RWPE1 (cell line): Measurements from ENCODE around the gene ELN.

Experiments used
- CTCF ChIA-PET: fragments of 350-600 bp; sonication (Branson Sonifier 250); formaldehyde crosslinking; extraction: SDS; loops from one replicate; lab custom pipeline; 2021; lab: Yijun Ruan, JAX
- POLR2A ChIA-PET: fragments of 400-600 bp; formaldehyde crosslinking; extraction: SDS; loops from one replicate; lab custom pipeline; 2020; ENCODE audit warnings: antibody characterized with exemption; ENCODE audit not compliant: low non-redundant PET; lab: Yijun Ruan, JAX
- DNase-seq: peaks from one replicate; pipeline ENCODE4 v3.0.0; 2012; ENCODE audit warnings: low spot score
- H3K27ac ChIP-seq: fragments of 450-650 bp; 2 replicates; pipeline ENCODE4 v1.5.1; 2017
- TF ChIP-seq, protein P1 (sequence below): fragments of 450-650 bp; conservative IDR thresholded peaks from 2 replicates; pipeline ENCODE4 v1.5.1; 2017; ENCODE audit warnings: low read depth, mild to moderate bottlenecking

Gene ELN

DNA sequence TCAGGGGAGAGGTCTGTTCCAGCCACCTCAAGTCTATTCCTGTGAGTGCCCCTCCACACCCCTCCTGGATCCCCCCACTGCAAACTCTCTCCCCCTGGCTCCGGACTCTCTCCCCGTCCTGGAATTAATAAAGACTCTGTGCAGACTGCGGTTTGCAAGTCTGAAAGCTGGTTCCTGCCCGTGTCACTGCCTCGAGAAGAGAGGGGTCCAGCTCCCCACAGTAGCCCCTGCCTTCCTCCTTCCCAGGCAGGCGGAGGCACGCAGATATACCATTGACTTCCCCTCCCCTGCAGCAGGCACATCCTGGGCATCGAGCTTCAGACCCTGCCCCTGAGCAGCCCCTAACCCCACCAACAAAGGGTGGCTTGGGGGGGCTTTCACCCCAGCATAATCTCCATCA, 2.2 kb upstream of the ELN start:
- no peak overlapping the region for H3K27ac ChIP-seq
- ChIA-PET CTCF (interaction anchor here (0.6 to 2.0 kb wide), 9 partner anchors 11 to 368 kb away, joined by 3 to 17 read pairs (median 3); no protein-coding TSS in a partner anchor), POLR2A (no interaction called here)
- TF ChIP-seq, protein P1, sequence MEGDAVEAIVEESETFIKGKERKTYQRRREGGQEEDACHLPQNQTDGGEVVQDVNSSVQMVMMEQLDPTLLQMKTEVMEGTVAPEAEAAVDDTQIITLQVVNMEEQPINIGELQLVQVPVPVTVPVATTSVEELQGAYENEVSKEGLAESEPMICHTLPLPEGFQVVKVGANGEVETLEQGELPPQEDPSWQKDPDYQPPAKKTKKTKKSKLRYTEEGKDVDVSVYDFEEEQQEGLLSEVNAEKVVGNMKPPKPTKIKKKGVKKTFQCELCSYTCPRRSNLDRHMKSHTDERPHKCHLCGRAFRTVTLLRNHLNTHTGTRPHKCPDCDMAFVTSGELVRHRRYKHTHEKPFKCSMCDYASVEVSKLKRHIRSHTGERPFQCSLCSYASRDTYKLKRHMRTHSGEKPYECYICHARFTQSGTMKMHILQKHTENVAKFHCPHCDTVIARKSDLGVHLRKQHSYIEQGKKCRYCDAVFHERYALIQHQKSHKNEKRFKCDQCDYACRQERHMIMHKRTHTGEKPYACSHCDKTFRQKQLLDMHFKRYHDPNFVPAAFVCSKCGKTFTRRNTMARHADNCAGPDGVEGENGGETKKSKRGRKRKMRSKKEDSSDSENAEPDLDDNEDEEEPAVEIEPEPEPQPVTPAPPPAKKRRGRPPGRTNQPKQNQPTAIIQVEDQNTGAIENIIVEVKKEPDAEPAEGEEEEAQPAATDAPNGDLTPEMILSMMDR = no peak
- DNase-seq = no peak

DNA sequence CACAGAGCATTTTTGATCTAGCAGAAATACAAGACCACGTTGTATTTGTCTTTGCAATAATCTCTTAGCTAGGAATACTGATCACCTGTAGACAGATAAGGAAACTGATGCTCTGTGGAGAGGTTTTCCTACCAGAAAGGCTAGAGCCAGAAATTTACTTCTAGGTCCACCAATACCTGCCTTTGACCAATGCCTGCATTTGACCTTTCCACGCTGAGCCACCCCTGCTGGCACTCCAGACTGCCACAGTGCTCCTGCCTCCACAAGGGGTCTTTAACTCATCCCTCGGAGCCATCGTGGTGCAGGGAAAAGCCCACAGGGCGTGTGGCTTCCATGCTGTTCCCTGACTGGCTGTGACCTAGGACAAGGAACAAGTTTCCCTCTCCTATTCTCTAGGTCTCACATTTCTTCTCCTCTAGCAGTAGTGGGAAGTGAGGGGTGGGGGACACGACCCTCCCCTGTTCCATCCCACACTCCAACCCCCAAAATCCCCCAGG, 1.5 kb upstream of the ELN start:
- ChIA-PET CTCF (interaction anchor here (0.6 to 2.0 kb wide), 19 partner anchors 9 to 375 kb away, joined by 3 to 17 read pairs (median 5); no protein-coding TSS in a partner anchor), POLR2A (no interaction called here)
- peak overlapping the region; percentile 80 for H3K27ac ChIP-seq
- TF ChIP-seq, protein P1 = no peak
- DNase-seq = no peak

DNA sequence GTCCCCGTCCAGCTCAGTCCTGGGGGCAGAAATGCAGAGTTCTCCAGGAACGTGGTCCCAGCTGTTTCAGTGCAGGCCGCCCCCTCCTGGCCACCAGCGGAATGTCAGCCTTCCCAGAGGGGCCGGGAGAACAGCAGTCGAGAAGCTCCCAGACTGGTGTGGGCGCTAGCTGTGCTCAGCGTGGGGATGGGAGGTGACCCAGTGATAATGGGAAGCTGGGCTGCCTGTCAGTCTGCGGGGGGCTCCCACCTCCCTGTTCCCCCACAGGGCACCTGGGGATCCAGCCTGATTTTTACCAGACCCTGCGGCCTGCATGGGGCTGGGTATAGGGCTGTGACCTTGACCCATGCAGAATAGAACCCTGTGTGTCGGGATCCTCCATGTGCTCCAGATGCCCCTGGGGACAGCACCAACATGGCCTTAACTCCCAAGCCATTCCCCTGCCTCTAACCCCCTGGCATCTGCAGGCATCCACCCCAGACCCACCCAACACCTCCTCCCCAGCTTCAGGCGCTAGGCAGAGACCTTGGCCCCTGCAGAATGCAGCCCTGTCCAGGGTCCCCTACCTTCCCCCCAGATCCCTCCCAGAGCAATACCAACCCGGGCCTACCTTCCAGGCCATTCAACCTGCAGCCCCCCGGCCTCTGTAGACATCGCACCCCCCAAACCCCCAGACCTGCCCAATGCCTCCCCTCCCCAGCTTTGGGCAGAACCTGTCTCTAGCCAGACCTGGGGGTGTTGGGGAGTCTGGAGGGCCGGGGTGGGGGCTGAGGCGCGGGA, 880 bp upstream of the ELN start:
- peak; percentile 59 for DNase-seq
- POLR2A ChIA-PET = no interaction called here
- TF ChIP-seq, protein P1 = peak; percentile 98
- H3K27ac ChIP-seq = peak overlapping the region; percentile 80
- CTCF ChIA-PET = interaction anchor here (0.6 to 2.0 kb wide), 24 partner anchors 8 to 1652 kb away, joined by 3 to 17 read pairs (median 4); no protein-coding TSS in a partner anchor

DNA sequence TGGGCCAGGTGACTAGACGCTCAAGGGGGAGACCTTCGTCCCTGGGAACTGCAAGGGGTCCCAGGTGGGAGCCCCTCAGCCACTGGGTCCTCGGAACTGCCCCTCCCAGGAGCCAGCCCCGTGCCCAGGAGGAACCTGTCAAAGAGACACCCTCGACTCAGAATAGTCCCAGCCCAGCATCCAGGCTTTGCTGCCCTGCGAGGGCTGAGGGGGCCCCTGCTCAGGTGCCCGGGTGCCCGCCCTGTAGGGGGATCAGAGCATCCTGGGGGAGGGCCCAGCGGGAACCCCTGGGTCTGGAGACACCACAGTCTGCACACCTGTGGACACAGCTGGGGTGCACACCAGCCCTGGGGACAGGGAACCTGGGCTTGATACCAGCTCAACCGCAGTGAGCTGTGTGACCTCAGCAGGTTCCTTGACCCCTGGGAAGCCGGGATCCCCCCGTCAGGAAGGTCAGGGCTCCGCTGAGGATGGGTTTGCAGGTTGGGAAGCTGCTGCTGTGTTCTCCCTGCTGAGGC, 407 bp downstream of the ELN start:
- peak overlapping the region; percentile 80 for H3K27ac ChIP-seq
- TF ChIP-seq, protein P1 = no peak
- no peak for DNase-seq
- ChIA-PET POLR2A (no interaction called here), CTCF (interaction anchor here (0.6 to 1.1 kb wide), 3 partner anchors 48 to 516 kb away, joined by 3 to 5 read pairs (median 3); no protein-coding TSS in a partner anchor)

DNA sequence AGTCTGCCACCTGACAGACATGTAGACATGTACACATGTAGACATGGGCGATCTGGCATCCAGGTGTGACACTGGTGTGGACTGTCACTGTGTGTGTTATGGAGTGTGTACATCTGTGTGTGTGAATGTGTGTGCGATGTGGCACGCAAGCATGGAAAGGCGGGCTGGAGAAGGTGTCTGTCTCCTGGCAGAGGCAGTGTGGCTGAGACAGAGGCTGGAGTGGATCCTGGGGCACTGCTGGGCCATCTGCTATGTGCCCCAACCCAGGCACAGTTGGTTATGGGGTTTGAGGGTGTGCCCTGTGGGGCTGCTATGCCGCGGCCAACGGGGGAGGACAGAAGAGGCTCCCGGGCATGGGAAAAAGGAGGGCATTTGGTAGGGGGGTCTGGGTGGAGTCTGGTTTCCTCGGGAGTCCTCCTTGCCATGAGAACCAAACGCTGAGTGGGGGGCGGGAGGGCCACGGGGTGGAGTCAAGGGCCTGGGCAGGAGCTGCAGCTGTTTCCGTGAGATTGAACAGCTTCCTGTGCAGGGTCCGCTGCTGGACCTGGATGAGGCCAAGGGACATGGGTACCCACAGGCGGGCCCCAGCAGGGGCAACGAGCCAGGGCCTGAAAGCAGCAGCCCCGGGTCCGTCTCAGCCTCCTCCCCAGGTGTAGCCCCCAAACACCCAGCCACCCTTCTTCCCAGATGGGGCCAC, 1.3 kb downstream of the ELN start:
- CTCF ChIA-PET = interaction anchor here (0.6 to 0.9 kb wide), 4 partner anchors 85 to 517 kb away, joined by 3 to 4 read pairs (median 3); no protein-coding TSS in a partner anchor
- DNase-seq = no peak
- POLR2A ChIA-PET = no interaction called here
- TF ChIP-seq, protein P1 = no peak
- peak overlapping the region; percentile 62 for H3K27ac ChIP-seq

DNA sequence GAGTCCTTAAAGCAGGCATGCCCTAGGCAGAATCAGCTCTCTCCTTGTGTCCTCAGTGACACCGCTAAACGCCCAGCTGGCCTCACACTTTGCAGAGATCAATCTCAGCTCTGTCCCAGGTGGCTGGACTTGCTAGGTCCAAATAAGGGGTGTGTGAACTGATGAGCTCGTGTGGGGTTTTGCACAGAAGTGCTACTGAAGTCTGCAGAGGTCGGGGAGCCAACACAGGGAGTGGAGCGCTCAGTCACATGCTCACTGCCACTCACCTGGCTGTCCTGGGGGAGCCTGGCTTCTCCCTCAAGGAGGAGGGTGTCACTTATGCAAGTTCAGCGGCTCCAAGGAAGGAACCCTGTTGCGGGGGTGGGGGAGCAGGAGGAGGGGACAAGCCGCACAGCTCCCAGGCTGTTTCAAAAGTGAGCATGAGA, 2.0 kb downstream of the ELN start:
- TF ChIP-seq, protein P1 = no peak
- POLR2A ChIA-PET = no interaction called here
- peak overlapping the region; percentile 62 for H3K27ac ChIP-seq
- CTCF ChIA-PET = no interaction called here
- DNase-seq = no peak
